ENCODE data around the gene DPP6.

The DPP6 gene

GRCh38 chr7:154574235-154574634 is 522.0 kb downstream of the DPP6 start:
- TF ChIP-seq ARNT (IDR thresholded peaks at IDR 0.05) (no peak), FOXA1 (IDR thresholded peaks at IDR 0.05) (no peak), LEF1 (IDR thresholded peaks at IDR 0.05; ENCODE audit: borderline replicate concordance) (no peak), L3MBTL2 (conservative IDR thresholded peaks at IDR 0.05) (no peak), ZNF384 (IDR thresholded peaks at IDR 0.05) (no peak), CTBP1 (IDR thresholded peaks at IDR 0.05; ENCODE audit: borderline replicate concordance) (no peak), BHLHE40 (IDR thresholded peaks at IDR 0.05; ENCODE audit: borderline replicate concordance) (no peak), NFRKB (IDR thresholded peaks at IDR 0.05) (no peak), ELF4 (IDR thresholded peaks at IDR 0.05) (no peak), FOXM1 (IDR thresholded peaks at IDR 0.05; ENCODE audit: borderline replicate concordance) (no peak), TARDBP (IDR thresholded peaks at IDR 0.05) (no peak; the same call in 1 of the 2 replicates), SP1 (IDR thresholded peaks at IDR 0.05) (no peak), FOXK2 (IDR thresholded peaks at IDR 0.05) (no peak)
- TF ChIP-seq, protein P1, sequence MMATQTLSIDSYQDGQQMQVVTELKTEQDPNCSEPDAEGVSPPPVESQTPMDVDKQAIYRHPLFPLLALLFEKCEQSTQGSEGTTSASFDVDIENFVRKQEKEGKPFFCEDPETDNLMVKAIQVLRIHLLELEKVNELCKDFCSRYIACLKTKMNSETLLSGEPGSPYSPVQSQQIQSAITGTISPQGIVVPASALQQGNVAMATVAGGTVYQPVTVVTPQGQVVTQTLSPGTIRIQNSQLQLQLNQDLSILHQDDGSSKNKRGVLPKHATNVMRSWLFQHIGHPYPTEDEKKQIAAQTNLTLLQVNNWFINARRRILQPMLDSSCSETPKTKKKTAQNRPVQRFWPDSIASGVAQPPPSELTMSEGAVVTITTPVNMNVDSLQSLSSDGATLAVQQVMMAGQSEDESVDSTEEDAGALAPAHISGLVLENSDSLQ (IDR thresholded peaks at IDR 0.05): no peak

DNA sequence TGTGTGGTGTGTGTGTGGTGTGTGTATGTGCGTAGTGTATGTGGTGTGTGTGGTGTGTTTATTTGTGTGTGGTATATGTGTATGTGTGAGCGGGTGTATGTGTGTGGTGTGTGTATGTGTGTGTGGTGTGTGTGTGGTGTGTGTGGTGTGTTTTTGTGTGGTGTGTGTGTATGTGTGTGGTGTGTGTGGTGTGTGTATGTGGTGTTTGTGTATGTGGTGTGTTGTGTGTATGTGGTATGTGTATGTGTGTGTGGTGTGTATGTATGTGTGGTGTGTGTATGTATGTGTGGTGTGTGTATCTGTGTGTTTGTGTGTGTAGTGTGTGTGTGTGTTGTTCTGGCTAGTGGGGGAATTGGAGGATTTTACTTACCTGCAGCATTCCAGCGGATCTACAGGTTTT is 523.3 kb downstream of the DPP6 start:
- DNase-seq (ENCODE audit: extremely low spot score): no peak
- POLR2A ChIA-PET: no interaction called here
- CTCF ChIA-PET: no interaction called here
- TF ChIP-seq BHLHE40 (IDR thresholded peaks at IDR 0.05; ENCODE audit: borderline replicate concordance) (no peak), SP1 (IDR thresholded peaks at IDR 0.05) (no peak), LEF1 (IDR thresholded peaks at IDR 0.05; ENCODE audit: borderline replicate concordance) (no peak), L3MBTL2 (conservative IDR thresholded peaks at IDR 0.05) (no peak)

More at GRCh38 chr7:154574235-154574634, 522.0 kb downstream of the DPP6 start:
- no peak for DNase-seq (ENCODE audit: extremely low spot score)
- CTCF ChIA-PET: no interaction called here
- POLR2A ChIA-PET: no interaction called here

- ChIA-PET POLR2A (no interaction called here), CTCF (no interaction called here)
- TF ChIP-seq ZNF384 (IDR thresholded peaks at IDR 0.05): no peak
- no peak for TF ChIP-seq FOXK2 (IDR thresholded peaks at IDR 0.05)
- TF ChIP-seq HDGF (IDR thresholded peaks at IDR 0.05; ENCODE audit: borderline replicate concordance): no peak
- TF ChIP-seq ELF4 (IDR thresholded peaks at IDR 0.05): no peak
- TF ChIP-seq SP1 (IDR thresholded peaks at IDR 0.05): no peak
- TF ChIP-seq CTBP1 (IDR thresholded peaks at IDR 0.05; ENCODE audit: borderline replicate concordance): no peak
- TF ChIP-seq ARNT (IDR thresholded peaks at IDR 0.05): no peak
- no peak for TF ChIP-seq TARDBP (IDR thresholded peaks at IDR 0.05)
- TF ChIP-seq, protein P1 (IDR thresholded peaks at IDR 0.05): no peak
- TF ChIP-seq FOXA1 (IDR thresholded peaks at IDR 0.05): no peak
- no peak for TF ChIP-seq L3MBTL2 (conservative IDR thresholded peaks at IDR 0.05)
- DNase-seq (ENCODE audit: extremely low spot score): no peak
Observed at GRCh38 chr7:154576604-154577003, 524.4 kb downstream of the DPP6 start.

GRCh38 chr7:154577141-154577873 is 525.1 kb downstream of the DPP6 start:
- no peak for DNase-seq (ENCODE audit: extremely low spot score)
- CTCF ChIA-PET: no interaction called here
- TF ChIP-seq ZNF384 (IDR thresholded peaks at IDR 0.05) (no peak), SP1 (IDR thresholded peaks at IDR 0.05) (no peak), BHLHE40 (IDR thresholded peaks at IDR 0.05; ENCODE audit: borderline replicate concordance) (no peak), ELF4 (IDR thresholded peaks at IDR 0.05) (no peak), ARNT (IDR thresholded peaks at IDR 0.05) (no peak), FOXA1 (IDR thresholded peaks at IDR 0.05) (no peak), L3MBTL2 (conservative IDR thresholded peaks at IDR 0.05) (no peak), TARDBP (IDR thresholded peaks at IDR 0.05) (no peak), CTBP1 (IDR thresholded peaks at IDR 0.05; ENCODE audit: borderline replicate concordance) (no peak), SUZ12 (IDR thresholded peaks at IDR 0.05) (no peak), LEF1 (IDR thresholded peaks at IDR 0.05; ENCODE audit: borderline replicate concordance) (no peak), FOXM1 (IDR thresholded peaks at IDR 0.05; ENCODE audit: borderline replicate concordance) (no peak), NFRKB (IDR thresholded peaks at IDR 0.05) (no peak), FOXK2 (IDR thresholded peaks at IDR 0.05) (no peak), HDGF (IDR thresholded peaks at IDR 0.05; ENCODE audit: borderline replicate concordance) (no peak)
- TF ChIP-seq, protein P1 (IDR thresholded peaks at IDR 0.05): no peak
- POLR2A ChIA-PET: no interaction called here

DNA sequence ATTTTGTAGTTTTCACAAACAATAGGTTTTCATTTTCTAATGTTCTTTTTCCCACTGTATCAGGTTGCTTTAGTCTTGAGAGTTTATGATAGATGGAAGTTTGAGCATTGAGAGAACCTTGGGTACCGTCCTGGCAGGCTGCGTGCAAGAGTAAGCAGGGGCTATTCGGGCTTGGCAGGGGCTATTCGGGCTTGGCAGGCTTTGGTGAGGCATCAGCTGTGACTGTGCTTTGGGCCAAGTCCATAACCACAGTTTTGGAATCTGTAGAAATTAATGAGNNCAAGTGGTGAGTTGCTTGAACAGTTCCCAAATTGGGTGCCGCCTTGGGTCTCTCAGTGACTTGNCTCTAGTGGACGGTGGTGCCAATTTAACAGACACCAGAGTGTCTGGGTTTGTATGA is 526.1 kb downstream of the DPP6 start:
- ChIA-PET CTCF (no interaction called here), POLR2A (no interaction called here)
- no peak for DNase-seq (ENCODE audit: extremely low spot score)
- no peak for TF ChIP-seq FOXK2 (IDR thresholded peaks at IDR 0.05)
- TF ChIP-seq FOXM1 (IDR thresholded peaks at IDR 0.05; ENCODE audit: borderline replicate concordance): no peak
- no peak for TF ChIP-seq BHLHE40 (IDR thresholded peaks at IDR 0.05; ENCODE audit: borderline replicate concordance)
- no peak for TF ChIP-seq CTBP1 (IDR thresholded peaks at IDR 0.05; ENCODE audit: borderline replicate concordance)
- no peak for TF ChIP-seq HDGF (IDR thresholded peaks at IDR 0.05; ENCODE audit: borderline replicate concordance)
- TF ChIP-seq TARDBP (IDR thresholded peaks at IDR 0.05): no peak
- TF ChIP-seq FOXA1 (IDR thresholded peaks at IDR 0.05): no peak
- no peak for TF ChIP-seq ZNF384 (IDR thresholded peaks at IDR 0.05)
- no peak for TF ChIP-seq ELF4 (IDR thresholded peaks at IDR 0.05)
- TF ChIP-seq SP1 (IDR thresholded peaks at IDR 0.05): no peak
- TF ChIP-seq ARNT (IDR thresholded peaks at IDR 0.05): no peak
- TF ChIP-seq, protein P1 (IDR thresholded peaks at IDR 0.05): no peak
- no peak for TF ChIP-seq SUZ12 (IDR thresholded peaks at IDR 0.05)
- TF ChIP-seq L3MBTL2 (conservative IDR thresholded peaks at IDR 0.05): no peak
- no peak for TF ChIP-seq LEF1 (IDR thresholded peaks at IDR 0.05; ENCODE audit: borderline replicate concordance)
- no peak for TF ChIP-seq NFRKB (IDR thresholded peaks at IDR 0.05)

Data from HEK293T (cell line).